ENCODE results near the gene PAPSS1. TPM values are rescaled to one million over a fixed set of nuclear protein-coding genes. Genes with fewer than 3 reads are reported as not detected.

The PAPSS1 gene
- polyA plus RNA-seq, 1 of the 3 experiments (the other 2 are of a cell fraction), result 70.1 TPM

- Histone ChIP-seq H3K4me3 (ENCODE audit: low read depth in 2 of 2, low read length in 1 of 2) (no peak overlapping the region), H3K4me1 (ENCODE audit: control insufficient read depth in 1 of 2, insufficient read depth in 2 of 2, low read depth in 1 of 2, low read length in 1 of 2) (peaks cover 5% of the 10 kb centered on the region in 2 experiments; a peak in 2 of 4 replicates), H3K9ac (no peak overlapping the region), H2AFZ (ENCODE audit: low read depth) (no peak overlapping the region), H3K9me2 (no peaks in the 10 kb centered on the region), H3K27me3 (ENCODE audit: insufficient read depth) (no peaks in the 10 kb centered on the region), H4K20me1 (ENCODE audit: insufficient read depth) (no peaks in the 10 kb centered on the region), H3F3A (replicated peaks; ENCODE audit: insufficient read depth) (no peaks in the 10 kb centered on the region), H3K36me3 (replicated peaks in 1 of 2; ENCODE audit: control insufficient read depth in 1 of 2, insufficient read depth in 2 of 2, low read length in 1 of 2) (peaks cover 6% of the 10 kb centered on the region in 2 experiments), H3K79me2 (ENCODE audit: insufficient read depth) (peaks cover 98% of the 10 kb centered on the region), H3K27ac (ENCODE audit: low read depth in 2 of 2, low read length in 1 of 2) (no peak overlapping the region), H3K4me2 (no peak overlapping the region), H3K9me3 (no peaks in the 10 kb centered on the region)
- ChIA-PET CTCF (no interaction called here), POLR2A (no interaction called here)
- no peak for DNase-seq
- TF ChIP-seq RXRA (IDR thresholded peaks at IDR 0.05; ENCODE audit: borderline replicate concordance, low read depth) (no peak), NFIC (IDR thresholded peaks at IDR 0.05; ENCODE audit: borderline replicate concordance) (no peak), MAX (IDR thresholded peaks at IDR 0.05; ENCODE audit: low read depth) (no peak), USF1 (IDR thresholded peaks at IDR 0.05; ENCODE audit: borderline replicate concordance, low read depth) (no peak), ZBTB33 (IDR thresholded peaks at IDR 0.05; ENCODE audit: borderline replicate concordance, low read depth) (no peak), IRF3 (IDR thresholded peaks at IDR 0.05; ENCODE audit: low read depth, low read length) (no peak), MEF2A (IDR thresholded peaks at IDR 0.05; ENCODE audit: borderline replicate concordance, low read depth) (no peak), TEAD4 (IDR thresholded peaks at IDR 0.05; ENCODE audit: borderline replicate concordance, insufficient read depth) (no peak), ELF1 (IDR thresholded peaks at IDR 0.05) (no peak), FOXJ3 (CRISPR knock-in tag; IDR thresholded peaks at IDR 0.05) (no peak), TAF1 (IDR thresholded peaks at IDR 0.05; ENCODE audit: borderline replicate concordance, low read depth, low read length) (no peak), POLR2AphosphoS5 (IDR thresholded peaks at IDR 0.05; ENCODE audit: low read depth, low read length) (no peak), TCF12 (IDR thresholded peaks at IDR 0.05) (no peak), PBX3 (IDR thresholded peaks at IDR 0.05) (no peak), FOSL2 (IDR thresholded peaks at IDR 0.05; ENCODE audit: borderline replicate concordance, low read depth) (no peak), JUND (IDR thresholded peaks at IDR 0.05) (no peak), MXI1 (IDR thresholded peaks at IDR 0.05; ENCODE audit: low read depth, low read length) (no peak), SMC3 (IDR thresholded peaks at IDR 0.05; ENCODE audit: low read depth, low read length) (no peak)
- 86% methylated on average over 3 of the region's 3 CpGs for WGBS (ENCODE audit: low lambda C conversion rate)
These were observed 8.2 kb downstream of the PAPSS1 start for GRCh38 chr4:107711831-107712230.

Measured in SK-N-SH (cell line).